SK-N-SH (cell line): ENCODE data around the gene GAMT. TPM values are rescaled to one million over a fixed set of nuclear protein-coding genes. Genes with fewer than 3 reads are reported as not detected.

Source experiments
- CTCF ChIP-seq: fragments of 200-600 bp; sonication (generic); IDR thresholded peaks from 2 replicates; pipeline ENCODE4 v1.6.1; 2017; ENCODE audit warnings: antibody characterized with exemption, mild to moderate bottlenecking, moderate library complexity
- ELF1 ChIP-seq: IDR thresholded peaks from 2 replicates; pipeline ENCODE4 v1.4.0; 2012
- FOSL2 ChIP-seq: IDR thresholded peaks from 2 replicates; pipeline ENCODE4 v1.4.0; 2012; ENCODE audit warnings: low read depth, mild to moderate bottlenecking, moderate library complexity, borderline replicate concordance
- FOXJ3 ChIP-seq: sonication (generic); formaldehyde crosslinking; IDR thresholded peaks from 2 replicates; pipeline ENCODE4 v1.5.1; 2020; ENCODE audit warnings: mild to moderate bottlenecking, missing genetic modification reagents
- FOXM1 ChIP-seq: IDR thresholded peaks from 2 replicates; pipeline ENCODE4 v1.4.0; 2012; ENCODE audit warnings: low read depth, mild to moderate bottlenecking
- MEF2A ChIP-seq: IDR thresholded peaks from 2 replicates; pipeline ENCODE4 v1.4.0; 2012; ENCODE audit warnings: low read depth, borderline replicate concordance
- NFIC ChIP-seq: IDR thresholded peaks from 2 replicates; pipeline ENCODE4 v1.4.0; 2012; ENCODE audit warnings: borderline replicate concordance
- RXRA ChIP-seq: IDR thresholded peaks from 2 replicates; pipeline ENCODE4 v1.4.0; 2012; ENCODE audit warnings: low read depth, mild to moderate bottlenecking, borderline replicate concordance
- TAF1 ChIP-seq: IDR thresholded peaks from 2 replicates; pipeline ENCODE4 v1.6.1; 2012; ENCODE audit warnings: low read depth, mild to moderate bottlenecking, low read length, moderate library complexity, borderline replicate concordance
- TCF12 ChIP-seq: IDR thresholded peaks from 2 replicates; pipeline ENCODE4 v1.4.0; 2012
- TEAD4 ChIP-seq: IDR thresholded peaks from 2 replicates; pipeline ENCODE4 v1.4.0; 2012; ENCODE audit warnings: mild to moderate bottlenecking, borderline replicate concordance; ENCODE audit not compliant: insufficient read depth
- YY1 ChIP-seq: IDR thresholded peaks from 2 replicates; pipeline ENCODE4 v1.4.0; 2012; ENCODE audit warnings: low read depth, mild to moderate bottlenecking
- polyA plus RNA-seq, 3 experiments: library from polyadenylated mRNA; depleted of rRNA; stranded (reverse); fragments of >200 nt; gene quantifications; 2 replicates each; pipeline ENCODE4 v1.2.3, GENCODE V29; 2012
- TF ChIP-seq, protein P1 (sequence below): IDR thresholded peaks from 2 replicates; pipeline ENCODE4; 2012
- TF ChIP-seq, protein P2 (sequence below): IDR thresholded peaks from 2 replicates; pipeline ENCODE4 v1.6.1; 2012; ENCODE audit warnings: mild to moderate bottlenecking, low read depth, low read length, moderate library complexity
- TF ChIP-seq, protein P3 (sequence below): IDR thresholded peaks from 2 replicates; pipeline ENCODE4 v1.4.0; 2012; ENCODE audit warnings: low read depth, borderline replicate concordance

The GAMT gene
- polyA plus RNA-seq, 1 of the 3 experiments (the other 2 are of a cell fraction): 85.3 TPM

GRCh38 chr19:1445185-1445931 lies 44.0 kb upstream of the GAMT start (continued):
- TF ChIP-seq, protein P1, sequence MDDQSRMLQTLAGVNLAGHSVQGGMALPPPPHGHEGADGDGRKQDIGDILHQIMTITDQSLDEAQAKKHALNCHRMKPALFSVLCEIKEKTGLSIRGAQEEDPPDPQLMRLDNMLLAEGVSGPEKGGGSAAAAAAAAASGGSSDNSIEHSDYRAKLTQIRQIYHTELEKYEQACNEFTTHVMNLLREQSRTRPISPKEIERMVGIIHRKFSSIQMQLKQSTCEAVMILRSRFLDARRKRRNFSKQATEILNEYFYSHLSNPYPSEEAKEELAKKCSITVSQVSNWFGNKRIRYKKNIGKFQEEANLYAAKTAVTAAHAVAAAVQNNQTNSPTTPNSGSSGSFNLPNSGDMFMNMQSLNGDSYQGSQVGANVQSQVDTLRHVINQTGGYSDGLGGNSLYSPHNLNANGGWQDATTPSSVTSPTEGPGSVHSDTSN: no peak
- no peak for TF ChIP-seq FOSL2
- TF ChIP-seq, protein P2, sequence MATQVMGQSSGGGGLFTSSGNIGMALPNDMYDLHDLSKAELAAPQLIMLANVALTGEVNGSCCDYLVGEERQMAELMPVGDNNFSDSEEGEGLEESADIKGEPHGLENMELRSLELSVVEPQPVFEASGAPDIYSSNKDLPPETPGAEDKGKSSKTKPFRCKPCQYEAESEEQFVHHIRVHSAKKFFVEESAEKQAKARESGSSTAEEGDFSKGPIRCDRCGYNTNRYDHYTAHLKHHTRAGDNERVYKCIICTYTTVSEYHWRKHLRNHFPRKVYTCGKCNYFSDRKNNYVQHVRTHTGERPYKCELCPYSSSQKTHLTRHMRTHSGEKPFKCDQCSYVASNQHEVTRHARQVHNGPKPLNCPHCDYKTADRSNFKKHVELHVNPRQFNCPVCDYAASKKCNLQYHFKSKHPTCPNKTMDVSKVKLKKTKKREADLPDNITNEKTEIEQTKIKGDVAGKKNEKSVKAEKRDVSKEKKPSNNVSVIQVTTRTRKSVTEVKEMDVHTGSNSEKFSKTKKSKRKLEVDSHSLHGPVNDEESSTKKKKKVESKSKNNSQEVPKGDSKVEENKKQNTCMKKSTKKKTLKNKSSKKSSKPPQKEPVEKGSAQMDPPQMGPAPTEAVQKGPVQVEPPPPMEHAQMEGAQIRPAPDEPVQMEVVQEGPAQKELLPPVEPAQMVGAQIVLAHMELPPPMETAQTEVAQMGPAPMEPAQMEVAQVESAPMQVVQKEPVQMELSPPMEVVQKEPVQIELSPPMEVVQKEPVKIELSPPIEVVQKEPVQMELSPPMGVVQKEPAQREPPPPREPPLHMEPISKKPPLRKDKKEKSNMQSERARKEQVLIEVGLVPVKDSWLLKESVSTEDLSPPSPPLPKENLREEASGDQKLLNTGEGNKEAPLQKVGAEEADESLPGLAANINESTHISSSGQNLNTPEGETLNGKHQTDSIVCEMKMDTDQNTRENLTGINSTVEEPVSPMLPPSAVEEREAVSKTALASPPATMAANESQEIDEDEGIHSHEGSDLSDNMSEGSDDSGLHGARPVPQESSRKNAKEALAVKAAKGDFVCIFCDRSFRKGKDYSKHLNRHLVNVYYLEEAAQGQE: peak; percentile 58; the same call in 1 of the 2 replicates
- no peak for TF ChIP-seq TEAD4
- TF ChIP-seq MEF2A: no peak
- no peak for TF ChIP-seq ELF1
- peak; percentile 83 for TF ChIP-seq CTCF
- no peak for TF ChIP-seq FOXM1
- TF ChIP-seq, protein P3, sequence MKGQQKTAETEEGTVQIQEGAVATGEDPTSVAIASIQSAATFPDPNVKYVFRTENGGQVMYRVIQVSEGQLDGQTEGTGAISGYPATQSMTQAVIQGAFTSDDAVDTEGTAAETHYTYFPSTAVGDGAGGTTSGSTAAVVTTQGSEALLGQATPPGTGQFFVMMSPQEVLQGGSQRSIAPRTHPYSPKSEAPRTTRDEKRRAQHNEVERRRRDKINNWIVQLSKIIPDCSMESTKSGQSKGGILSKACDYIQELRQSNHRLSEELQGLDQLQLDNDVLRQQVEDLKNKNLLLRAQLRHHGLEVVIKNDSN: no peak
- no peak for TF ChIP-seq RXRA
- TF ChIP-seq TAF1: no peak
- TF ChIP-seq TCF12: no peak
- no peak for TF ChIP-seq YY1
- no peak for TF ChIP-seq NFIC
- TF ChIP-seq FOXJ3 (CRISPR knock-in tag): no peak
- TF ChIP-seq, all 33 proteins: peak for 8
